Eye (tissue), 1 donor: Measurements from ENCODE around the gene GHRL.

Experiments used
- DNase-seq: peaks from one replicate; pipeline ENCODE4 v3.0.0-alpha.2; 2015

The GHRL gene

DNA sequence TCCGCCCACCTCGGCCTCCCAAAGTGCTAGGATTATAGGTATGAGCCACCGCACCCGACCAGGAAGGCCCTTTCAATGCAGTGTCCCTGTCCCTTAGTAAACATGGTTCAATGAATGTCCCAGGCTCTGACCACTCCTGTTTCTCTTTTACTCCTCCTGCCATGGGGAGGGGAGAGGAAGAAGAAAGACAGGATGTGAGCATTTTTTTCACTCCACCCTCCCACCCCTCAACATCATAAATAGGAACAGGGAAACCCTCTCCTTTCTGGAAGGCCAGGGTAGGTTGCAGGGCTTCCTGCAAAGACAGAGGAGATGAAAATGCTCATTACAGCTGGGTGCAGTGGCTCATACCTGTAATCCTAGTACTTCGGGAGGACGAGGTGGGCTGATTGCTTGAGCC lies 51.9 kb downstream of the GHRL start:
- no peak for DNase-seq

DNA sequence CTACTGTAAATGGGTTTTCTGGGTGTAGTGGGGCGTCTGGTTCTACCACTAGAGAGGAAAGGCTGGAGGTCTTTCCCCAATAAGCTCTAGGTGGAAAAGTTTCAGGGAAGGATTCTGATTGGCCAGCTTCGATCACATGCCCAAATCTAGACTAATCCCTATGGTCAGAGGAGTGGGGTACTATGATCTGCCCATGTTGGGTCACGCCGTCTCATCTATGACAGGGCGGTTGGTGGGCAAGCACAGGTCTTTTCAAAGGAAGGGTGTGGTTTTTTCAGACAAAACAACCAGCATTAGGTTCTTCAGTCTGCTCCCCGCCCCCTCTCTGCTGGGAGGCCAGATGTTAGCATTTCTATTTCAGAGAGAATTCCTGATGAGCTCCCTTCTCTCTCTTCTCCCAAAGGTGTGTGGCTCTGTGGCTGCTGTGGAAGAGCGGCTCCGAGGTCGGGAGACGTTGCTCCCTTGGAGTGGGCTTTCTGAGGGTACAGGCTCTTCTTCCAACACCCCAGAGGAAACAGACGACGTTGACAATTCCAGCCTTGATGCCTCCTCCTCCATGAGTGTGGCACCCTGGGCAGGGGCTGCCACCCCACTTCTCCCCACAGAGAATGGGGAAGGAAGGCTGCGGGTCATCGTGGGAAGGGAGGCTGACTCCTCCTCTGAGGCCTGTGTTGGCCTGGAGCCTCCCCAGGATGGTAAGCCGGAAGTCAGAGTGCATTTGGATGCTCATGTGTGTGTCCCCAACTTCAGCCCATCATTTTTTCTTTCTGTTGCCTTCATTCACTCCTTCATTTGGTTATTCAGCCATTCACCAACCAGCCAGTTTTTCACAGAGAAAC lies 54.2 kb downstream of the GHRL start:
- DNase-seq: no peak
